Effector memory CD4-positive, alpha-beta T cell (primary cell): Measurements from ENCODE around the gene IFT80.

Source experiments
- DNase-seq, 3 donors: peaks; one replicate each; pipeline ENCODE4 v3.0.0-alpha.2; 2020
- H3K27ac ChIP-seq: 2 replicates; pipeline ENCODE4 v1.7.0; 2013; ENCODE audit warnings: mild to moderate bottlenecking, low read length, moderate library complexity; ENCODE audit not compliant: insufficient read depth, poor library complexity, severe bottlenecking
- H3K27me3 ChIP-seq: replicated peaks from 2 replicates; pipeline ENCODE4 v1.7.0; 2013; ENCODE audit warnings: mild to moderate bottlenecking, low read length; ENCODE audit not compliant: insufficient read depth, control insufficient read depth, poor library complexity, severe bottlenecking
- H3K36me3 ChIP-seq: 2 replicates; pipeline ENCODE4 v1.7.0; 2013; ENCODE audit warnings: mild to moderate bottlenecking, low read length, moderate library complexity; ENCODE audit not compliant: control insufficient read depth, insufficient read depth
- H3K4me1 ChIP-seq: 2 replicates; pipeline ENCODE4 v1.7.0; 2013; ENCODE audit warnings: low read length, mild to moderate bottlenecking; ENCODE audit not compliant: control insufficient read depth, insufficient read depth, poor library complexity, severe bottlenecking
- H3K4me3 ChIP-seq: 2 replicates; pipeline ENCODE4 v1.7.0; 2013; ENCODE audit warnings: low read length, low read depth, mild to moderate bottlenecking; ENCODE audit not compliant: insufficient read depth, poor library complexity, severe bottlenecking
- H3K9me3 ChIP-seq: 2 replicates; pipeline ENCODE4 v1.7.0; 2013; ENCODE audit warnings: mild to moderate bottlenecking, low read length, moderate library complexity; ENCODE audit not compliant: control insufficient read depth

IFT80 gene

GRCh38 chr3:160384639-160385318 is 14.2 kb downstream of the IFT80 start:
- H3K9me3 ChIP-seq = no peaks in the 10 kb centered on the region
- H3K4me3 ChIP-seq = no peak overlapping the region
- H3K27ac ChIP-seq = no peak overlapping the region
- H3K36me3 ChIP-seq = no peaks in the 10 kb centered on the region
- H3K4me1 ChIP-seq = no peaks in the 10 kb centered on the region
- H3K27me3 ChIP-seq = no peaks in the 10 kb centered on the region
- DNase-seq = no peak

DNA sequence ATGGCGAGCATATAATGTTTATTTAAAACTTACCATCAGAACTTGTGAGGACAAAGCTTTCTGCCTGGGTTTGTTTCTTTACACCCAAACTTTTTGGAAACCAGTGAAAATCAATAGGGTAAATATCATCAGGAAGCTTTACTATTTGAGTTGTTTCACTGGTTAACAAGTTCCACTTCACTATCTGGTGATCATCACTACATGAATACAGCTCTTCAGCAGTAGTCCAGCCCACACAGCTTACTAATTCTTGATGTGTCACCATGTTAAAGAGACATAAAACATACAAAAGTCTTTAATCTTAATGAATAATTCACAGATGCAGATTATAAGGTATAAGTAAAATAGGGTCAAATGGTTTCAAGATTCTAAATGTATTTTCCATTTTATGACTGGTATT is 17.6 kb downstream of the IFT80 start:
- DNase-seq = no peak
- no peaks in the 10 kb centered on the region for H3K9me3 ChIP-seq
- H3K4me1 ChIP-seq = no peaks in the 10 kb centered on the region
- H3K27ac ChIP-seq = no peak overlapping the region
- no peaks in the 10 kb centered on the region for H3K36me3 ChIP-seq
- no peaks in the 10 kb centered on the region for H3K27me3 ChIP-seq
- H3K4me3 ChIP-seq = no peak overlapping the region

GRCh38 chr3:160379628-160380214 is 19.3 kb downstream of the IFT80 start:
- no peak for DNase-seq
- peaks cover under 1% of the 10 kb centered on the region for H3K36me3 ChIP-seq
- H3K4me3 ChIP-seq = no peak overlapping the region
- no peaks in the 10 kb centered on the region for H3K9me3 ChIP-seq
- no peaks in the 10 kb centered on the region for H3K4me1 ChIP-seq
- H3K27me3 ChIP-seq = no peaks in the 10 kb centered on the region
- H3K27ac ChIP-seq = no peak overlapping the region

- no peaks in the 10 kb centered on the region for H3K4me1 ChIP-seq
- H3K9me3 ChIP-seq = no peaks in the 10 kb centered on the region
- no peak overlapping the region for H3K27ac ChIP-seq
- no peak overlapping the region for H3K4me3 ChIP-seq
- H3K27me3 ChIP-seq = no peaks in the 10 kb centered on the region
- DNase-seq = no peak
- H3K36me3 ChIP-seq = peaks cover 5% of the 10 kb centered on the region
These were observed 20.5 kb downstream of the IFT80 start for GRCh38 chr3:160378331-160379109.

DNA sequence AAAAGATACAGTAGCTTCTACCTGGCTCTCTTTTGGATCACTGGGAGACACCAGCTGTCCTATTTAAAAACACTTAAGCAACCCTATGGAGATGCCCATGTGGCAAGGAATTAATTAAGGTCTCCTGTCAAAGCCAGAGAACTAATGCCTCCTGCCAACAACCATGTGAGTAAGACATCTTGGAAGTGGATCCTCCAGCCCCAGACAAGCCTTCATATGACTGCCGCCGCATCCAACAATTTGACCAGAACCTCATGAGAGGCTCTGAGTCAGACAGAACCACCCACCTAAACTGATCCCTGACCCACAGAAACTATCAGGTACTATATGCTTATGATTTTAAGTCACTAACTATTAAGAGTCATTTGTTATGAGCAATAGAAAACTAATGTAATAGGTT is 22.3 kb downstream of the IFT80 start:
- H3K27ac ChIP-seq = no peak overlapping the region
- H3K9me3 ChIP-seq = no peaks in the 10 kb centered on the region
- no peaks in the 10 kb centered on the region for H3K27me3 ChIP-seq
- no peak overlapping the region for H3K4me3 ChIP-seq
- no peak for DNase-seq
- peaks cover 5% of the 10 kb centered on the region for H3K36me3 ChIP-seq
- H3K4me1 ChIP-seq = no peaks in the 10 kb centered on the region

DNA sequence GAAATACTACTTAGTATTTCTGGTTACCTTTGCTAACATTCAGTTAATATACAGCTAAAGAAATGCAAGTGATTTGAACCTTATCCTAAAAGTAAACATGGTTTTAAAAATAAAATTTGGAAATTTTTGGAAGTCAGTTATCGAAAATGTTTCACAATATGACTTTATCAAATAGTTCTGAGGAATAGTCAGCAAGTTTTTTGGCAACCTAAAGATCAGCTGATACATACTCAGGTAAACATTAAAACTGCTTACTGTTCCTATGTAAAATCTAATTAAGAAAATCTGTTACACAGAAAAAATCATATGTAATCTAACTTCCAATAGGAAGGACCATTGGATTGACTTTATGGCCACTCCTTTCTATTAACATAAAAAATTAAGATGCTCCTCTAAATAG is 24.1 kb downstream of the IFT80 start:
- Histone ChIP-seq H3K4me1 (no peaks in the 10 kb centered on the region), H3K36me3 (peaks cover 5% of the 10 kb centered on the region), H3K27me3 (no peaks in the 10 kb centered on the region), H3K9me3 (no peaks in the 10 kb centered on the region), H3K4me3 (no peak overlapping the region), H3K27ac (no peak overlapping the region)
- no peak for DNase-seq

DNA sequence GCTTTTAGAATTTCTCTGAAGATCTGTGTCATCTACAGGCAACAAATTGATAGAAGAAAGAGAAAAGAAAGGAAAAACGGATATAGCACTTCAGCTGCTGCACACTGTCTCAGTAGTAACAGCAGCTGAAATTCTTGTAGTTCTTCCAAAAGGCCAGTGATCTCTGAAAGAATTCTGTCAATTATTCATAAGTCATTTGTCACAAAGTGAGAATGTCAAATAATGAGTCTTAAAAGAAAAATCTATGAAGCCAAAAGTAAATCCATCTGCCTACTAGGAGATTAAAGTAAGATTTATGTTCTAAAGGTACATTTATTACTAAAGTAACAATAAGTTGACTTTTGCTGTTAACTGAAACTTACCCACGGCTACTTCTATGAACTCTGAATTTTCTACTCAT is 24.6 kb downstream of the IFT80 start:
- Histone ChIP-seq H3K4me3 (no peak overlapping the region), H3K4me1 (no peaks in the 10 kb centered on the region), H3K27ac (no peak overlapping the region), H3K27me3 (no peaks in the 10 kb centered on the region), H3K36me3 (peaks cover 5% of the 10 kb centered on the region), H3K9me3 (no peaks in the 10 kb centered on the region)
- DNase-seq = no peak

DNA sequence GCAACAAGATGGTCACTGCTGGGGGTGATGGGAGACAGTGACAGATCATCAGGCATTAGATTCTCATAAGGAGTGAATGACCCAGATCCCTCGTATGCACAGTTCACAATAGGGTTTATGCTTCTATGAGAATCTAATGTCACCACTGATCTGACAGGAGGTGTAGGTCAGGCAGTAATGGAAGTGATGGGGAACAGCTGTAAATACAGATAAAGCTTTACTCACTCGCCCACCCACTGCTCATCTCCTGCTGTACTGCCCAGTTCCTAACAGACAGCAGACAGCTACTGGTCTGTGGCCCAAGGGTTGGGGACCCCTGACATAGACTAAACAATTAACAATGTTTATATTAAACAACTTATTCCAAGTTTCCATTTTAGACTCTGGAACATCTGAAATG is 25.4 kb downstream of the IFT80 start:
- Histone ChIP-seq H3K36me3 (peaks cover 5% of the 10 kb centered on the region), H3K27me3 (no peaks in the 10 kb centered on the region), H3K27ac (no peak overlapping the region), H3K4me1 (peaks cover 5% of the 10 kb centered on the region), H3K4me3 (no peak overlapping the region), H3K9me3 (no peaks in the 10 kb centered on the region)
- no peak for DNase-seq

DNA sequence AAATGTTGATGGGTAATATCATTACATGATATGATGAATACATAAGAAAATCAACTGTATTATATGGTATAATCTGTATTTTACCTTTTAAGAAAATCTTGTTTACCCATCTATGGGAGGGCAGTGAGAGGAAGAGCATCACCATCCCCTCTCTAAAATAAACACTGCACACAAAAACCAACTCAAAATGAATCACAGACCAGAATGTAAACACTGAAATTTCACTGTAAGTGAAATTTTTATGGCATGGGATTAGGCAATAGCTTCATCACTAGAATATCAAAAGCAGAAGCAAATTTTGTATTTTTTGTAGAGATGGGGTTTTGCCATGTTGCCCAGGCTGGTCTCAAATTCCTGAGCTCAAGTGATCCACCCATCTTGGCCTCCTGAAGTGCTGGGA is 26.2 kb downstream of the IFT80 start:
- no peak overlapping the region for H3K27ac ChIP-seq
- peaks cover 5% of the 10 kb centered on the region for H3K36me3 ChIP-seq
- H3K9me3 ChIP-seq = no peaks in the 10 kb centered on the region
- no peak for DNase-seq
- H3K4me1 ChIP-seq = peaks cover 5% of the 10 kb centered on the region
- no peak overlapping the region for H3K4me3 ChIP-seq
- H3K27me3 ChIP-seq = no peaks in the 10 kb centered on the region
